ENCODE measurements around the gene MED13.
"Not testable (repeated sequence)": the region's sequence is repeated elsewhere in the genome, so short reads cannot be mapped to it uniquely, and the experiment has no call there.

MED13 gene

GRCh38 chr17:61895391-61895790 is 169.7 kb downstream of the MED13 start:
- no peaks in the 10 kb centered on the region for H3K4me1 ChIP-seq (ENCODE audit: low read depth, poor library complexity, severe bottlenecking)
- no peak overlapping the region for H3K4me3 ChIP-seq (IDR thresholded peaks at IDR 0.05; ENCODE audit: insufficient read depth, low read depth, low read length)
- H3K27me3 ChIP-seq (ENCODE audit: insufficient read depth, low read depth): no peaks in the 10 kb centered on the region
- H3K9ac ChIP-seq: no peak overlapping the region
- H3K79me2 ChIP-seq (ENCODE audit: insufficient read depth, low read depth): no peaks in the 10 kb centered on the region
- H4K20me1 ChIP-seq (ENCODE audit: insufficient read depth): no peaks in the 10 kb centered on the region
- H3K36me3 ChIP-seq (ENCODE audit: insufficient read depth): no peaks in the 10 kb centered on the region
- no peak overlapping the region for H3K4me2 ChIP-seq
- TF ChIP-seq CTCF (conservative IDR thresholded peaks at IDR 0.05; ENCODE audit: low read depth, low read length): no peak
- no peak overlapping the region for H3K27ac ChIP-seq
- no peak overlapping the region for H2AFZ ChIP-seq (ENCODE audit: low read depth)

DNA sequence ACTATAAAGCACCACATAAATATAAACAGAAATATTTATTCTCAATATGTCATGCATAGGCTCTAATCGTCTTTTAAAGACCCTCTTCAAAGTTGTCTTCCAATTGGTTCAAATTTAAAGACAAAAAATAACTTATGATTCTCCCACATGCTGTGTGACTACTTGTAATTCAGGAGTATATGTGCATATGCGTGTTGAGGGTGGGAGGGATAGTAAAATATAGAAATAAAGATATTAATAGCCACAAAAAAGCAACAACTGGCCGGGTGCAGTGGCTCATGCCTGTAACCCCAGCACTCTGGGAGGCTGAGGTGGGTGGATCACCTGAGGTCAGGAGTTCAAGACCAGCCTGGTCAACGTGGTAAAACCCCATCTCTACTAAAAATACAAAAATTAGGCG is 170.8 kb downstream of the MED13 start:
- not testable (repeated sequence) for H2AFZ ChIP-seq (ENCODE audit: low read depth); H3K36me3 ChIP-seq (ENCODE audit: insufficient read depth); H3K27me3 ChIP-seq (ENCODE audit: insufficient read depth, low read depth); H3K9ac ChIP-seq; H4K20me1 ChIP-seq (ENCODE audit: insufficient read depth); H3K79me2 ChIP-seq (ENCODE audit: insufficient read depth, low read depth); H3K27ac ChIP-seq; H3K4me2 ChIP-seq; H3K4me1 ChIP-seq (ENCODE audit: low read depth, poor library complexity, severe bottlenecking); H3K4me3 ChIP-seq (IDR thresholded peaks at IDR 0.05; ENCODE audit: insufficient read depth, low read depth, low read length)

All from KMS-11 (cell line).